HG03060 (cell line): ENCODE measurements around the gene OR2T27.
"Not testable (repeated sequence)": the region's sequence is repeated elsewhere in the genome, so short reads cannot be mapped to it uniquely, and the experiment has no call there.

Experiments
- ATAC-seq: cut with Tn5 transposase; IDR thresholded peaks from one replicate; pipeline ENCODE4 v1.9.1; 2021; ENCODE audit warnings: low read depth, moderate number of reproducible peaks; ENCODE audit not compliant: unreplicated experiment

OR2T27 gene

GRCh38 chr1:248655354-248655753 lies at the start of gene OR2T27:
TSS of gene OR2T27 (minus strand) at chr1:248655528. CDS start at chr1:248650884, 4,644 bp downstream.
- ATAC-seq: not testable (repeated sequence)

GRCh38 chr1:248704606-248705005 lies 49.3 kb upstream of the OR2T27 start:
- ATAC-seq: no peak

GRCh38 chr1:248703674-248704073 lies 48.3 kb upstream of the OR2T27 start:
- ATAC-seq: no peak

GRCh38 chr1:248702714-248703113 lies 47.4 kb upstream of the OR2T27 start, which contains the start of gene OR14I1:
TSS of gene OR14I1 (minus strand) at chr1:248702766.
- no peak for ATAC-seq

- no peak for ATAC-seq
Measured at GRCh38 chr1:248699099-248699498, 43.8 kb upstream of the OR2T27 start.

GRCh38 chr1:248697907-248698306 lies 42.6 kb upstream of the OR2T27 start:
- no peak for ATAC-seq

GRCh38 chr1:248696774-248697173 lies 41.4 kb upstream of the OR2T27 start:
- ATAC-seq: no peak

GRCh38 chr1:248696261-248696660 lies 40.9 kb upstream of the OR2T27 start:
- no peak for ATAC-seq

- no peak for ATAC-seq
Measured at GRCh38 chr1:248695451-248696132, 40.3 kb upstream of the OR2T27 start.

- ATAC-seq: no peak
Measured at GRCh38 chr1:248691567-248692155, 36.3 kb upstream of the OR2T27 start.

- ATAC-seq: peak; percentile 75
Measured at GRCh38 chr1:248688527-248689298, 33.4 kb upstream of the OR2T27 start.

GRCh38 chr1:248686815-248687214 lies 31.5 kb upstream of the OR2T27 start:
- peak; percentile 43 for ATAC-seq

- ATAC-seq: no peak
Measured at GRCh38 chr1:248681651-248682050, 26.3 kb upstream of the OR2T27 start.

- no peak for ATAC-seq
Measured at GRCh38 chr1:248670003-248670402, 14.7 kb upstream of the OR2T27 start.

GRCh38 chr1:248663453-248664328 lies 8.4 kb upstream of the OR2T27 start:
- ATAC-seq: peak; percentile 96

- not testable (repeated sequence) for ATAC-seq
Measured at GRCh38 chr1:248656797-248657196, 1.5 kb upstream of the OR2T27 start.

GRCh38 chr1:248648770-248649536 lies 6.4 kb downstream of the OR2T27 start:
- not testable (repeated sequence) for ATAC-seq

GRCh38 chr1:248645178-248645577 lies 10.2 kb downstream of the OR2T27 start, which contains the start of gene OR2T35:
TSS of gene OR2T35 (minus strand) at chr1:248645278. CDS start at chr1:248639258, 6,020 bp downstream.
- not testable (repeated sequence) for ATAC-seq

- peak; percentile 50 for ATAC-seq
Measured at GRCh38 chr1:248642971-248643651, 12.2 kb downstream of the OR2T27 start.
